CD4-positive, alpha-beta T cell treated with Interleukin-6 for 4 hours (primary cell): ENCODE results near the gene FOXO6.
A peak's percentile ranks its signal among the peaks of the same experiment; 100 is the strongest.

Experiments used
- DNase-seq: peaks from one replicate; pipeline ENCODE4 v3.0.0-alpha.2; 2020; ENCODE audit warnings: mixed read lengths

The FOXO6 gene

GRCh38 chr1:41411229-41411628 lies 50.0 kb downstream of the FOXO6 start:
- DNase-seq: no peak

- DNase-seq: no peak
These were observed 51.5 kb downstream of the FOXO6 start for GRCh38 chr1:41412748-41413147.

GRCh38 chr1:41413748-41414281 lies 52.6 kb downstream of the FOXO6 start:
- DNase-seq: no peak

- no peak for DNase-seq
These were observed 53.1 kb downstream of the FOXO6 start for GRCh38 chr1:41414296-41414695.

GRCh38 chr1:41414716-41415306 lies 53.6 kb downstream of the FOXO6 start:
- DNase-seq: no peak

- DNase-seq: no peak
These were observed 54.8 kb downstream of the FOXO6 start for GRCh38 chr1:41416081-41416480.

GRCh38 chr1:41416552-41417334 lies 55.5 kb downstream of the FOXO6 start:
- peak; percentile 69 for DNase-seq

- no peak for DNase-seq
These were observed 56.1 kb downstream of the FOXO6 start for GRCh38 chr1:41417335-41417682.

GRCh38 chr1:41417746-41418145 lies 56.5 kb downstream of the FOXO6 start:
- DNase-seq: no peak

- DNase-seq: no peak
These were observed 57.8 kb downstream of the FOXO6 start for GRCh38 chr1:41418857-41419583.

- no peak for DNase-seq
These were observed 58.5 kb downstream of the FOXO6 start for GRCh38 chr1:41419584-41420295.

- no peak for DNase-seq
These were observed 59.1 kb downstream of the FOXO6 start for GRCh38 chr1:41420351-41420750.

- no peak for DNase-seq
These were observed 59.6 kb downstream of the FOXO6 start for GRCh38 chr1:41420860-41421259.

GRCh38 chr1:41422306-41422705 lies 61.1 kb downstream of the FOXO6 start:
- DNase-seq: no peak

GRCh38 chr1:41423511-41424191 lies 62.4 kb downstream of the FOXO6 start:
- no peak for DNase-seq

- no peak for DNase-seq
These were observed 63.4 kb downstream of the FOXO6 start for GRCh38 chr1:41424581-41425118.

- no peak for DNase-seq
These were observed 64.1 kb downstream of the FOXO6 start for GRCh38 chr1:41425369-41425768.

GRCh38 chr1:41426201-41426890 lies 65.1 kb downstream of the FOXO6 start:
- DNase-seq: no peak

- DNase-seq: no peak
These were observed 66.1 kb downstream of the FOXO6 start for GRCh38 chr1:41427122-41427913.

- DNase-seq: no peak
These were observed 66.9 kb downstream of the FOXO6 start for GRCh38 chr1:41427916-41428737.
